ENCODE measurements around the gene C2CD2.

The C2CD2 gene

GRCh38 chr21:41923631-41924367 lies 30.0 kb downstream of the C2CD2 start:
- no peak for TF ChIP-seq ZNF274 (IDR thresholded peaks at IDR 0.05; ENCODE audit: low read depth, low read length)
- H3K4me3 ChIP-seq (ENCODE audit: low read length), result peak overlapping the region; percentile 19; the same call in 1 of the 2 replicates

GRCh38 chr21:41923186-41923585 lies 30.6 kb downstream of the C2CD2 start:
- no peak overlapping the region for H3K4me3 ChIP-seq (ENCODE audit: low read length)
- TF ChIP-seq ZNF274 (IDR thresholded peaks at IDR 0.05; ENCODE audit: low read depth, low read length), result no peak

DNA sequence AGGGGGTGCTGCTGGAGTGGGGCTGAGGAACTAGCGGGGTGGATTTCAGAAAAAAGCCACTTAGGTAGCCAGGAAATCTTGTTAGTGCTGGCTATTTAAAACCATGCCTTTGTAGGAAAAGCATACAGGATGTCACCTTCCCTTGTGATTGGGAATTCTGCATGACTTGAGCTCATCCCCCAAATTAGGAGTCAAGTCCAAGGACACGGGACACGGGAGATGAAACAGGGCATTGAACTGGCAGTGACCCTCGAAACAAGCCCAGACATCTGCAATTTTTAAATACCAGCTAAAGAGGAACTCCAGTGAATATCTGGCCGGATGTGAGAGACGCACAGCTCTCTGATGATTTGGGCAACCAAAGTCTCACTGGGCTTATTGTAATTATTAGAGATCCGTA lies 32.8 kb downstream of the C2CD2 start:
- no peak for TF ChIP-seq ZNF274 (IDR thresholded peaks at IDR 0.05; ENCODE audit: low read depth, low read length)
- no peak overlapping the region for H3K4me3 ChIP-seq (ENCODE audit: low read length)

DNA sequence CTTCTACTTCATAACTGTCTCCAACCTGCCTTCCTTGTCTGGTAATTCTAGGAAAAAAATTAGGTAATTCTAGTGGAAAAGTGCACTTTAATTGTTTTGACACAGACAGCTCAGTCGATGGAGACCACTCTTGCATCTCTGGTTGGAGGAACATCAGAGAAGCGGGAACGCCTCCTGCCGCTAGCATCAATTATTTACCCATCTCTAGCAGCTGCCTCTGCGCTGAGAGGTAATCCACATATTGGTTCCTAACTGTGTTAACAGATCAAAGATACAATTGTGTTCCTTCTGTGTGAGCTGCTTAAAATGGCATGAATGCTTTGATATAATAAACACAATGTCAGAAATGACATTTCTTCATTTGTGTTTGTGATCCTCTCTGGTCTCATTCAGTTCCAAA lies 33.3 kb downstream of the C2CD2 start:
- TF ChIP-seq ZNF274 (IDR thresholded peaks at IDR 0.05; ENCODE audit: low read depth, low read length), result no peak
- no peak overlapping the region for H3K4me3 ChIP-seq (ENCODE audit: low read length)

- TF ChIP-seq ZNF274 (IDR thresholded peaks at IDR 0.05; ENCODE audit: low read depth, low read length), result no peak
- no peak overlapping the region for H3K4me3 ChIP-seq (ENCODE audit: low read length)
Measured at GRCh38 chr21:41919666-41920398, 34.0 kb downstream of the C2CD2 start.

DNA sequence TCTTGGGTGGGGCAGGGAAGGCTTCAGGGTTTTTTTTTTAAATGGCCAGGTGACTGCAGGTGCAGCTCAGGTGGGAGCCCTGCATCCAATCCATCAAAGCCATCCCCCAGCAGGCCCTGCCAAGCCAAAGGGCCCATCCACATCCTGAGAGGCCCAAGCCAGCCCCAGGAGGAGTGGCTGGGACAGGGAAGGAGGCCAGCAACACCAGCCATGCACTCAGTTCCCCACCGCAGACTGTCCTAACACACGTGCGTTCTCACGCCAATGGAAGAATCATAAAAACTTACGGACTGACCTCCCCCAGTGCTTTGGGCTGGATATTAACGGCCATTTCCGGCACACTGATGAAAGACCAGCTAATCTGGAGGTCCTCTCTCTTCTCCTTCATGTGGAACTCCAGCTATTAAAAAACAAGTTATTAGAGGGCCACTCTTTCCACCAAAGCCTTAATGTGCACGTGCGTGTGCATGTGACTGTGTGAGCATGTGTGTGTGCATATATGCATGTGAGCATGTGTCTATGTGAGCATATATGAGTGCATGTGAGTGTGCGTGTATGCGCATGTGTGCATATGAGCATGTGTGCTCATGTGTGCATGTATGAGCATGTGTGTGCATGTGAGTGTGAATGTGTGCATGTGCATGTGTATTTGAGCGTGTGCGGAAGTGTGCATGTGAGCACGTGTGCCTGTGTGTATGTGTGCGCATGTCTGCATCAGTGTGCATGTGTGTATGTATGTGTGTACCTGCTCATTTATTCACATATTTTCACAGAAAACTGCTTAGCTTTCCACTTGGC lies 35.1 kb downstream of the C2CD2 start:
- TF ChIP-seq ZNF274 (IDR thresholded peaks at IDR 0.05; ENCODE audit: low read depth, low read length), result no peak

DNA sequence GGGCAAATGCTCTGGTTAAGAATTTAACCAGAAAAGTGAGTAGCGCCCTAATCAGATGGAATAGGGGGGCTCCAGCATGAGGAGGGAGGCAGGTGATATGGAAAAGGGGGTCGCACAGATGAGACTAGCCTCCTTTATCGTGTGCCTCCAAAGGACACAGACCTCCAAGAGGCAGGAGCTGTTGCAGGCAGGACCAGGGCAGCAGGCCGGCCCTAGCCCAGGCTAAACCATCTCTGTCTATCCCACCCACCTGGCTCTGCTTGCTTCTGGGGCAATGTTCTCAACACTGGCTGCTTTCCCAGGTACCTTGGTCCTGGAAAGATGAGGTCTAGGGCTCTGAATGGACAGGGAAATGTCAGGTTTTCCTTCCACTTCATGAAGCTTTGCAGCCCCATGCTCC lies 36.3 kb downstream of the C2CD2 start:
- no peak overlapping the region for H3K4me3 ChIP-seq (ENCODE audit: low read length)
- no peak for TF ChIP-seq ZNF274 (IDR thresholded peaks at IDR 0.05; ENCODE audit: low read depth, low read length)

More for the DNA sequence above, 35.1 kb downstream of the C2CD2 start:
- H3K4me3 ChIP-seq (ENCODE audit: low read length), result no peak overlapping the region

DNA sequence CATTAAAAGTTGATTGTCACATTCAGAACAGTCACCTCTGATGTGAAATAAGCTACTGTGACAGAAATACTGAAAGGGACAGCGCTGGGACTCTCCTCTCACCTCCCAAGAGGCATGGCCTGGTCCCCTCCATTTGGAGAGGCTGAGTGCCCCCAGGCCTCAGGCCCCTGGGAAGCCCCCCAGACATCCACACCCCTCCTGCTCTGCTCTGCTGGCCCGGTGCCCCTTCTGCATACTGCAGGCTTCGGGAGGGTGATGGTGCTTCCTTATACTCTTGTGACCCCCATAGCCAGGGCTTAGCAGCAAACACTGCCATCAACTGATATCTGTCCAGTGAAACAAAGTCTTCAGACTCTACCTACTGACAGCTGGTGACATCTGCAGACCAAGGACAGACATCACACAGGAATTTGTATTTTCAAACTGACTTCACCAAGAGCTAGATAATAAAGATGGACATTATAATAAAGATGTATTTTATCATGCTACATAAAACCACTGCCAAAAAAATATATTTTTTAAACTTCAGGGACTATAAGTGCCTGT lies 36.9 kb downstream of the C2CD2 start:
- H3K4me3 ChIP-seq (ENCODE audit: low read length), result no peak overlapping the region
- no peak for TF ChIP-seq ZNF274 (IDR thresholded peaks at IDR 0.05; ENCODE audit: low read depth, low read length)

DNA sequence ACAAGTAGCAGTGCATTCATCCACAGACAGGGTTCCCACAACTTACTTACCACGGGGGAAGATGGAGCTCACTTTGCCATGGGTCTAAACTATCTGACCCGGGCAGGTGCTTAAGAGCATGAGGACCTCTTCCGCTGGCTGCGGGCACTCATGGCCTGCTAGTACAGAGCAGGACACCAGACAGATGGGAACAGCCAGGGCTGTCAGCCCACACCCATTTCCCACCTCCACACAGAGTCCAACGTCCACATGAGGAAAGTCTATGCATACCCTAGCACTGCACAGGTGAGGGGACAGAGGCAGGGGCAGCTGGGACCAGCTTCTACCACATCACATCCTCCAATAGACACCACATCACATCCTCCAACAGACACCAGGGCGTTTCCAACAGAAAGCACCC lies 38.9 kb downstream of the C2CD2 start:
- no peak for TF ChIP-seq ZNF274 (IDR thresholded peaks at IDR 0.05; ENCODE audit: low read depth, low read length)
- no peak overlapping the region for H3K4me3 ChIP-seq (ENCODE audit: low read length)

- no peak overlapping the region for H3K4me3 ChIP-seq (ENCODE audit: low read length)
- no peak for TF ChIP-seq ZNF274 (IDR thresholded peaks at IDR 0.05; ENCODE audit: low read depth, low read length)
Measured at GRCh38 chr21:41914358-41914757, 39.5 kb downstream of the C2CD2 start.

DNA sequence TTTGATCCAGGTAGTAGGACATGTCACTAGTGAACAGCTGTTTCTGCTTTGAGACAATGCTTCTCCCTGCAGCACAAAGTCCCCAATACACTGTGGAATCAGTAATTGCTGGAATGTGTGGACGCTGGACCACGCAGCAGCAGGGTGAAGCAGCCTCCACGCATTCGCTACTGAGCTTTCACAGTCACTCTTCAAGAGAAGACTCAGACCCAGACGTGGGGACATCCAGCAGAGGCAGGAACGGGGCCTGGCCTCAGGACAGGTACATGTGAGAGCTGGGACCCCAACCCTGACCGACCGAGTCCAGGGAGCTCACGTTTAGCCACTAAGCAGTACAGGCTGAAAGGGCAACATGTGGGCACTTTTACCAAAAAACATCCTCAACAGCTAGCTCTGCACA lies 40.6 kb downstream of the C2CD2 start:
- H3K4me3 ChIP-seq (ENCODE audit: low read length), result no peak overlapping the region
- TF ChIP-seq ZNF274 (IDR thresholded peaks at IDR 0.05; ENCODE audit: low read depth, low read length), result no peak

GRCh38 chr21:41908829-41909228 lies 45.0 kb downstream of the C2CD2 start:
- no peak for TF ChIP-seq ZNF274 (IDR thresholded peaks at IDR 0.05; ENCODE audit: low read depth, low read length)
- H3K4me3 ChIP-seq (ENCODE audit: low read length), result no peak overlapping the region

GRCh38 chr21:41907496-41908258 lies 46.1 kb downstream of the C2CD2 start:
- TF ChIP-seq ZNF274 (IDR thresholded peaks at IDR 0.05; ENCODE audit: low read depth, low read length), result no peak
- H3K4me3 ChIP-seq (ENCODE audit: low read length), result no peak overlapping the region

DNA sequence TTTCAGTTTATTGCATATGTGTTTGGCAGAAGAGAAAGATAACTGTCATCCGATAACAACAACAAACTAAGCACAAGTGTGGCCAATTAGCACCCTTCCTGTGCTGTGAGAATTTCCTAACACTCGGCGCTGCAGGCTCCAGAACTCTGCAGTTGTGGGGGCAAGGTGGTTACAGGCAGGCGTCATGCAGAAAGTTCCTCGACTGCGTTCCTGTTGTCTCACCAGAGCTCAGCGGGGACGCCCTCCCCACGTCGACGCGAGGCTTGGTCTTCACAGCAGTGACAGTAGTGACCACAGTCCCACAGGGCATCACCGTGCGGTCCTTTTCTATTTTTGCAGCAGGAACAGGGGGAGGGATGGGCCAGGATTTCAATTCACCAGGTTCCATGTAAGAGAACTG lies 47.0 kb downstream of the C2CD2 start:
- no peak overlapping the region for H3K4me3 ChIP-seq (ENCODE audit: low read length)
- no peak for TF ChIP-seq ZNF274 (IDR thresholded peaks at IDR 0.05; ENCODE audit: low read depth, low read length)
